NT2/D1 (cell line): ENCODE measurements around the gene PLPP7.

Experiments
- SUZ12 ChIP-seq: IDR thresholded peaks from 2 replicates; pipeline ENCODE4 v1.6.1; 2011; ENCODE audit not compliant: insufficient read length, insufficient read depth; ENCODE audit errors: extremely low read depth
- YY1 ChIP-seq: IDR thresholded peaks from 2 replicates; pipeline ENCODE4 v1.6.1; 2011; ENCODE audit not compliant: insufficient read length, insufficient read depth
- ZNF274 ChIP-seq: IDR thresholded peaks from 2 replicates; pipeline ENCODE4 v1.6.1; 2011; ENCODE audit warnings: mild to moderate bottlenecking, low read depth, low read length

- TF ChIP-seq ZNF274 (no peak), YY1 (no peak), SUZ12 (no peak)
These were observed 10.2 kb upstream of the PLPP7 start for GRCh38 chr9:131279196-131279862.
